A549 (cell line): ENCODE data around the gene DYRK4. TPM values are rescaled to one million over a fixed set of nuclear protein-coding genes. Genes with fewer than 3 reads are reported as not detected.

Experiments
- ATAC-seq, 2 experiments: fragments of 200-7000 bp in 1 of 2; fragments of >200 bp in 1 of 2; cut with Nextera tagmentation in 1 of 2; cut with Tn5 transposase in 1 of 2; 3 replicates each; pipeline versions ENCODE4 v1.8.0 to v1.9.1; 2018 to 2020; ENCODE audit warnings: mild to moderate bottlenecking in 1 of 2, moderate library complexity in 1 of 2
- CTCF ChIA-PET: fragments of 300-600 bp; sonication (Branson Sonifier 250); formaldehyde crosslinking; extraction: SDS; loops from one replicate; lab custom pipeline; 2021; ENCODE audit warnings: antibody characterized with exemption, inconsistent platforms; lab: Yijun Ruan, JAX
- POLR2A ChIA-PET: fragments of 350-600 bp; formaldehyde crosslinking; extraction: SDS; loops from one replicate; lab custom pipeline; 2021; ENCODE audit warnings: antibody characterized with exemption, inconsistent platforms; lab: Yijun Ruan, JAX
- DNase-seq, 2 experiments: peaks; one replicate each; pipeline versions ENCODE4 v3.0.0 to v3.0.0-alpha.2; 2011 to 2016; ENCODE audit warnings: low read depth in 1 of 2, low spot score in 1 of 2
- FAIRE-seq: peaks from 2 replicates; lab custom pipeline; 2011; peaks lifted over from hg19 to GRCh38; lab: Jason Lieb, UNC
- H3K27ac ChIP-seq, 2 experiments: fragments of >200 bp; sonication (Bioruptor Twin); formaldehyde crosslinking; 3 replicates each; pipeline ENCODE4 v1.5.1; 2016 to 2017
- H3K4me1 ChIP-seq: fragments of >200 bp; sonication (Bioruptor Twin); formaldehyde crosslinking; 3 replicates; pipeline ENCODE4 v1.6.1; 2016
- H3K4me2 ChIP-seq: fragments of >200 bp; sonication (Bioruptor Twin); formaldehyde crosslinking; 3 replicates; pipeline ENCODE4 v1.6.1; 2016
- H3K4me3 ChIP-seq: fragments of >200 bp; sonication (Bioruptor Twin); formaldehyde crosslinking; 3 replicates; pipeline ENCODE4 v1.5.1; 2016
- H3K9me3 ChIP-seq: fragments of >200 bp; sonication (Bioruptor Twin); formaldehyde crosslinking; 3 replicates; pipeline ENCODE4 v1.6.1; 2016
- ATOH8 ChIP-seq: fragments of 250-450 bp; sonication (Bioruptor Pico); IDR thresholded peaks from 2 replicates; pipeline ENCODE4 v1.5.0; 2020; ENCODE audit warnings: low read depth, mild to moderate bottlenecking, moderate library complexity
- BCL3 ChIP-seq: fragments of >200 bp; sonication (Bioruptor Twin); formaldehyde crosslinking; IDR thresholded peaks from 3 replicates; pipeline ENCODE4 v1.6.1; 2016
- BHLHE40 ChIP-seq: IDR thresholded peaks from 2 replicates; pipeline ENCODE4 v1.6.1; 2012; ENCODE audit warnings: low read depth, low read length, inconsistent platforms
- CBX2 ChIP-seq: fragments of 200-600 bp; sonication (generic); IDR thresholded peaks from 2 replicates; pipeline ENCODE4 v1.6.1; 2016; ENCODE audit warnings: low read depth, mild to moderate bottlenecking, borderline replicate concordance
- CBX8 ChIP-seq: fragments of 200-600 bp; sonication (generic); IDR thresholded peaks from 2 replicates; pipeline ENCODE4 v1.6.1; 2016
- CEBPB ChIP-seq, 2 experiments: fragments of >200 bp in 1 of 2; sonication (Bioruptor Twin) in 1 of 2; formaldehyde crosslinking in 1 of 2; IDR thresholded peaks; 2 replicates each; pipeline ENCODE4 v1.6.1; 2012 to 2016
- CHD4 ChIP-seq: fragments of 200-600 bp; sonication (generic); IDR thresholded peaks from 2 replicates; pipeline ENCODE4 v1.6.1; 2016; ENCODE audit warnings: antibody characterized with exemption, mild to moderate bottlenecking, borderline replicate concordance
- E2F6 ChIP-seq: IDR thresholded peaks from 2 replicates; pipeline ENCODE4 v1.6.1; 2012; ENCODE audit warnings: low read depth, borderline replicate concordance
- EHF ChIP-seq: fragments of 250-450 bp; sonication (Bioruptor Pico); IDR thresholded peaks from 2 replicates; pipeline ENCODE4 v1.5.0; 2020; ENCODE audit warnings: mild to moderate bottlenecking
- EHMT2 ChIP-seq: fragments of 200-600 bp; sonication (generic); IDR thresholded peaks from 2 replicates; pipeline ENCODE4 v1.6.1; 2016; ENCODE audit warnings: antibody characterized with exemption, low read depth, mild to moderate bottlenecking, moderate library complexity
- ELK1 ChIP-seq: fragments of 150-350 bp; IDR thresholded peaks from 2 replicates; pipeline ENCODE4 v1.6.1; 2014; ENCODE audit warnings: low read depth, mild to moderate bottlenecking, low read length
- FOXS1 ChIP-seq: fragments of 250-450 bp; sonication (Bioruptor Pico); IDR thresholded peaks from 2 replicates; pipeline ENCODE4 v1.5.0; 2020; ENCODE audit warnings: mild to moderate bottlenecking, moderate library complexity
- HDAC2 ChIP-seq: fragments of 200-600 bp; sonication (generic); IDR thresholded peaks from 2 replicates; pipeline ENCODE4 v1.6.1; 2016
- HOXB13 ChIP-seq: fragments of 250-450 bp; sonication (Bioruptor Pico); IDR thresholded peaks from 2 replicates; pipeline ENCODE4 v1.5.0; 2020; ENCODE audit warnings: low read depth, mild to moderate bottlenecking, moderate library complexity
- HOXB5 ChIP-seq: fragments of 250-450 bp; sonication (Bioruptor Pico); IDR thresholded peaks from 2 replicates; pipeline ENCODE4 v1.5.0; 2020; ENCODE audit warnings: mild to moderate bottlenecking, moderate library complexity
- JUN ChIP-seq, 2 experiments: fragments of >200 bp; sonication (Bioruptor Twin); formaldehyde crosslinking; IDR thresholded peaks; 2 replicates in 1 of 2; 3 replicates in 1 of 2; pipeline ENCODE4 v1.6.1; 2016 to 2017
- JUNB ChIP-seq: fragments of >200 bp; sonication (Bioruptor Twin); formaldehyde crosslinking; IDR thresholded peaks from 2 replicates; pipeline ENCODE4 v1.6.1; 2016
- MAFK ChIP-seq: fragments of 450-650 bp; IDR thresholded peaks from 2 replicates; pipeline ENCODE4 v1.6.1; 2014; ENCODE audit not compliant: partially characterized antibody
- MYC ChIP-seq: IDR thresholded peaks from 2 replicates; pipeline ENCODE4 v1.6.1; 2012; ENCODE audit warnings: mild to moderate bottlenecking, inconsistent platforms, low read length, improper control_type of control experiment, borderline replicate concordance
- PBX3 ChIP-seq: IDR thresholded peaks from 2 replicates; pipeline ENCODE4 v1.6.1; 2012
- RCOR1 ChIP-seq: fragments of 150-350 bp; IDR thresholded peaks from 2 replicates; pipeline ENCODE4 v1.6.1; 2014; ENCODE audit warnings: antibody characterized with exemption, low read length, low read depth
- RNF2 ChIP-seq: fragments of 200-600 bp; sonication (generic); IDR thresholded peaks from 2 replicates; pipeline ENCODE4 v1.6.1; 2016; ENCODE audit warnings: low read depth, mild to moderate bottlenecking, antibody characterized with exemption, moderate library complexity, borderline replicate concordance
- SMC3 ChIP-seq: fragments of >200 bp; sonication (Bioruptor Twin); formaldehyde crosslinking; IDR thresholded peaks from 3 replicates; pipeline ENCODE4 v1.6.1; 2018; ENCODE audit warnings: inconsistent platforms
- SREBF2 ChIP-seq: fragments of 450-650 bp; IDR thresholded peaks from 2 replicates; pipeline ENCODE4 v1.6.1; 2014; ENCODE audit warnings: mild to moderate bottlenecking, moderate library complexity
- ZNF302 ChIP-seq: fragments of 250-450 bp; sonication (Bioruptor Pico); IDR thresholded peaks from 2 replicates; pipeline ENCODE4 v1.9.0; 2021; ENCODE audit warnings: inconsistent platforms, mild to moderate bottlenecking, moderate library complexity
- ZSCAN20 ChIP-seq: fragments of 250-450 bp; sonication (Bioruptor Pico); IDR thresholded peaks from 2 replicates; pipeline ENCODE4 v1.8.0; 2022; ENCODE audit warnings: mild to moderate bottlenecking, moderate library complexity
- WGBS: methylation state at CpG from one replicate; pipeline ENCODE4 v1.1.6; 2017; ENCODE audit errors: missing lambda C conversion rate; 5-methylcytosine and 5-hydroxymethylcytosine counted together
- polyA plus RNA-seq, 4 experiments: library from polyadenylated mRNA; depleted of rRNA in 3 of 4; stranded (reverse); fragments of >200 nt; fragmentation: RNase III in 1 of 4; extraction: RNeasy Plus Mini Kit Qiagen cat#74134 plus additional on column Dnase treatment in 1 of 4; gene quantifications; 2 replicates in 3 of 4; 3 replicates in 1 of 4; pipeline ENCODE4 v1.2.3, GENCODE V29; 2011 to 2017

Gene DYRK4
- polyA plus RNA-seq, 2 of the 4 experiments (the other 2 are of a cell fraction), result 40.3 to 84.5 TPM

- no peak for DNase-seq
- H3K4me2 ChIP-seq, result no peak overlapping the region
- POLR2A ChIA-PET, result no interaction called here
Observed at GRCh38 chr12:4628406-4628805, 66.4 kb downstream of the DYRK4 start.

GRCh38 chr12:4630262-4630661, 68.3 kb downstream of the DYRK4 start:
- CTCF ChIA-PET, result no interaction called here

More at GRCh38 chr12:4628406-4628805, 66.4 kb downstream of the DYRK4 start:
- TF ChIP-seq SMC3 (no peak), ZSCAN20 (CRISPR knock-in tag) (no peak), RNF2 (no peak)
- ATAC-seq (no peak), FAIRE-seq (no peak)
- Histone ChIP-seq H3K4me1 (no peaks in the 10 kb centered on the region), H3K4me3 (no peak overlapping the region), H3K9me3 (no peaks in the 10 kb centered on the region), H3K27ac (no peak overlapping the region)
- CTCF ChIA-PET, result interaction anchor here (1.0 to 1.6 kb wide), 3 partner anchors 10 to 130 kb away, joined by 3 read pairs; no protein-coding TSS in a partner anchor
- WGBS, result 44% methylated on average over 10 of the region's 10 CpGs

GRCh38 chr12:4643747-4644146, 81.7 kb downstream of the DYRK4 start:
- 17% methylated on average over 6 of the region's 6 CpGs for WGBS
- ATAC-seq (no peak), FAIRE-seq (no peak), DNase-seq (no peak)
- peaks cover 5% of the 10 kb centered on the region; the same call in 2 of the 3 replicates for H3K4me1 ChIP-seq
- H3K9me3 ChIP-seq, result no peaks in the 10 kb centered on the region
- ChIA-PET POLR2A (no interaction called here), CTCF (interaction anchor here (0.8 kb wide), 1 partner anchor 39 kb away, joined by 3 read pairs; no protein-coding TSS in a partner anchor)
- H3K4me3 ChIP-seq, result no peak overlapping the region
- no peak overlapping the region for H3K4me2 ChIP-seq
- H3K27ac ChIP-seq, result no peak overlapping the region
- TF ChIP-seq CBX8 (no peak), EHF (CRISPR knock-in tag) (no peak), CBX2 (no peak), EHMT2 (no peak), ELK1 (no peak), JUN (IDR thresholded peaks at IDR 0.05) (no peak), MYC (no peak), E2F6 (no peak), BHLHE40 (no peak), FOXS1 (CRISPR knock-in tag) (no peak), HDAC2 (no peak), ZNF302 (CRISPR knock-in tag) (no peak), RCOR1 (no peak), SREBF2 (no peak)

More at GRCh38 chr12:4630262-4630661, 68.3 kb downstream of the DYRK4 start:
- no peaks in the 10 kb centered on the region for H3K4me1 ChIP-seq
- H3K4me2 ChIP-seq, result no peak overlapping the region
- TF ChIP-seq HOXB5 (CRISPR knock-in tag), result no peak
- TF ChIP-seq ELK1, result no peak
- no peak for TF ChIP-seq PBX3
- TF ChIP-seq BHLHE40, result no peak
- no peak for TF ChIP-seq ATOH8 (CRISPR knock-in tag)
- no peak for TF ChIP-seq HOXB13 (CRISPR knock-in tag)
- no peak for TF ChIP-seq JUNB
- TF ChIP-seq ZSCAN20 (CRISPR knock-in tag), result no peak
- TF ChIP-seq MAFK, result no peak
- no peak for TF ChIP-seq CHD4
- TF ChIP-seq BCL3, result no peak
- TF ChIP-seq CEBPB (IDR thresholded peaks at IDR 0.05), result no peak
- TF ChIP-seq, all 56 proteins: peak for 0
- FAIRE-seq (no peak), ATAC-seq (no peak), DNase-seq (no peak)
- no peaks in the 10 kb centered on the region for H3K9me3 ChIP-seq
- H3K27ac ChIP-seq, result no peak overlapping the region
- 14% methylated on average over 5 of the region's 5 CpGs for WGBS
- H3K4me3 ChIP-seq, result no peak overlapping the region
- POLR2A ChIA-PET, result no interaction called here
